ENCODE measurements around the gene SPPL2C. TPM values are rescaled to one million over a fixed set of nuclear protein-coding genes. Genes with fewer than 3 reads are reported as not detected.

Gene SPPL2C
- total RNA-seq, 1 donor from 2014 or later = not detected

- DNase-seq (ENCODE audit: low spot score) (no peak), ATAC-seq (no peak)
Observed at GRCh38 chr17:45874151-45874550, 29.5 kb downstream of the SPPL2C start.

DNA sequence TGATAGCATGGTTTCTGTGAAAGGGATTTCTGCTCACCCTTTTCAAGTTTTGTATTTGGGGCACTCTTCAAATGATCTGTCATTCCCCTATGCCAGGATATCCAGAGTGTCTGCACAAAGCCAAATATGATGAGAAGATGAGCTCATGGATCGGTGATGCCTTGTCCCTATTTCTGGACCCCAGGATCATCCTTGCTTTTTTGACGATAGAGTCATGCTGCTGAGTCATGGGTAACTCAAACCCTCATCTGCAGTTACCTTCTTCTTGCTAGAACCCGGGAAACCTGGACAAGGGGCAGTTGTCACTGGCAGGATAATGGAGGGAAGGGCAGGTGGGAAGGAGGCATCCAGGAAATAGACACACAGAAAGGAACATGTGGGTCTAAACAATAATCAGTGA, 31.9 kb downstream of the SPPL2C start:
- ATAC-seq (no peak), DNase-seq (ENCODE audit: low spot score) (no peak)

DNA sequence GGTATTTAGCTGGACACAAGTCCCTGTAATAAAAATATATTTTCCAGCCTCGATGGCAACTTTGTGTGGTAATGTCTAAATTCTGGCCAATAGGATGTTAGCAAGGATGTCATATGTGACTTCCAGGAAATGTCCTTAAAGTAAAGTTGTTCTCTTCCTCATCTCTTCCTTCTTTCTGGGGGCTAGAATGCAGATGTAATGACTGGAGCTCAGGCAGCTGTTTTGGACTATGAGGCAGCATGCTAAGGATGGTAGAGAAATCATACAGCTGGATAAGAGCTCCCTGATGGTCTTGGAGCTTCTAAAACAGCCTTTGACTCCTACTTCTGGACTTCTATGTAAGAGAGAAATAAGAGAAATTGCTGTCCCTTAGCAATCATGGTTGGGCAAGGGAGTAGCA, 32.8 kb downstream of the SPPL2C start:
- no peak for DNase-seq (ENCODE audit: low spot score)
- ATAC-seq = no peak

GRCh38 chr17:45883063-45883462, 38.4 kb downstream of the SPPL2C start:
- DNase-seq (ENCODE audit: low spot score) = no peak
- no peak for ATAC-seq

DNA sequence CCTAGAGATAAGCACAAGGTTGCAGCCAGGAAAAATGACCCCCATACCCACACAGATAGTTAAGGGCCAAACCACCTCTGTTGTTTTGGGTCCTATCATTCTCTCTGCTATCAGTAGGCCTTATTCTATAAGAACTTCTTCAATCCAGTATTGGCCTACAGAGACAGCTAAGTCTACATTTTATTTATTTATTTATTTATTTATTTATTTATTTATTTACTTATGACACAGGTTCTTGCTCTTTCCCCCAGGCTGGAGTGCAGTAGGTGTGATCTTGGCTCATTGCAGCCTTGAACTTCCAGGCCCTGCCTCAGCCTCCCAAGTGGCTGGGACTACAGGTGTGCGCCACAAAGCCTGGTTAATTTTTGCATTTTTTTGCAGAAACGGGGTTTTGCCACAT, 42.2 kb downstream of the SPPL2C start:
- no peak for DNase-seq (ENCODE audit: low spot score)
- no peak for ATAC-seq

DNA sequence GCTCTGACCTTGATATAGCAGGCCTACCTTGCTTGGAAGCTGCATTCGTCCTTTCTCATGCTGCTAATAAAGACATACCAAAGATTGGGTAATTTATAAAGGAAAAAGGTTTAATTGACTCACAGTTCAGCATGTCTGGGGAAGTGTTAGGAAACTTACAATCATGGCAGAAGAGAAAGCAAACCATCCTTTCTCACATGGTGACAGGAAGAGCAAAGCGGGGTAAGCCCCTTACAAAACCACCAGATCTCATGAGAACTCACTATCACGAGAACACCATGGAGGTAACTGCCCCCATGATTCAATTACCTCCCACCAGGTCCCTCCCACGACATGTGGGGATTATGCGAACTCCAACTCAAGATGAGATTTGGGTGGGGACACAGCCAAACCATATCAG, 43.7 kb downstream of the SPPL2C start:
- ATAC-seq (no peak), DNase-seq (ENCODE audit: low spot score) (no peak)

- no peak for ATAC-seq
- DNase-seq (ENCODE audit: low spot score) = no peak
Observed at GRCh38 chr17:45889579-45889978, 44.9 kb downstream of the SPPL2C start.

- ATAC-seq = no peak
- DNase-seq (ENCODE audit: low spot score) = no peak
Observed at GRCh38 chr17:45893725-45894021, 49.0 kb downstream of the SPPL2C start.

- peak; percentile 94 for ATAC-seq
- peak; percentile 93 for DNase-seq (ENCODE audit: low spot score)
Observed at GRCh38 chr17:45894022-45894784, 49.5 kb downstream of the SPPL2C start, which contains the start of gene MAPT. TSS of gene MAPT (plus strand) at chr17:45894554. CDS start at chr17:45962338, 67,784 bp downstream.

- ATAC-seq = peak; percentile 6
Observed at GRCh38 chr17:45895304-45895968, 50.8 kb downstream of the SPPL2C start.

GRCh38 chr17:45895969-45896785, 51.5 kb downstream of the SPPL2C start:
- no peak for DNase-seq (ENCODE audit: low spot score)
- no peak for ATAC-seq

More at GRCh38 chr17:45895304-45895968, 50.8 kb downstream of the SPPL2C start:
- no peak for DNase-seq (ENCODE audit: low spot score)

Other genes starting within 250 kb of the SPPL2C start
- not detected for gene CRHR1, start 60.6 kb upstream of the SPPL2C start, total RNA-seq
- 0.83 TPM for gene MAPT, start 49.7 kb downstream of the SPPL2C start, total RNA-seq
- gene STH, start 154.4 kb downstream of the SPPL2C start, total RNA-seq = not detected